Dedifferentiated amniotic fluid mesenchymal stem cell (primary cell): Measurements from ENCODE around the gene PHF11.
"Not testable (repeated sequence)": the region's sequence is repeated elsewhere in the genome, so short reads cannot be mapped to it uniquely, and the experiment has no call there.

Experiments
- DNase-seq: peaks from one replicate; pipeline ENCODE4 v3.0.0-alpha.2; 2016; ENCODE audit errors: extremely low spot score

Gene PHF11

DNA sequence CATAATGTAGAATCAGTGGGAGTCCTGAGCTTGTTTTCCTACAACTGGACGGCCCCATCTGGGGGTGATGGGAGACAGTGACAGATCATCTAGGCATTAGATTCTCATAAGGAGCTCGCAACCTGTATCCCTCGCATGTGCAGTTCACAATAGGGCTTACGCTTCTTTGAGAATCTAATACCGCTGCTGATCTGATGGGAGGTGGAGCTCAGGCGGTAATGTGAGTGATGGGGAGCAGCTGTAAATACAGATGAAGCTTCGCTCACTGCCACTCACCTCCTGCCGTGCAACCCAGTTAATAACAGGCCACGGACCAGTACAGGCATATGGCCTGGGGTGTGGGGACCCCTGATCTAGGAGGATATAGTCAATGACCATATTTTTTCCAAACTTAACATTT is 50.8 kb downstream of the PHF11 start:
- no peak for DNase-seq

DNA sequence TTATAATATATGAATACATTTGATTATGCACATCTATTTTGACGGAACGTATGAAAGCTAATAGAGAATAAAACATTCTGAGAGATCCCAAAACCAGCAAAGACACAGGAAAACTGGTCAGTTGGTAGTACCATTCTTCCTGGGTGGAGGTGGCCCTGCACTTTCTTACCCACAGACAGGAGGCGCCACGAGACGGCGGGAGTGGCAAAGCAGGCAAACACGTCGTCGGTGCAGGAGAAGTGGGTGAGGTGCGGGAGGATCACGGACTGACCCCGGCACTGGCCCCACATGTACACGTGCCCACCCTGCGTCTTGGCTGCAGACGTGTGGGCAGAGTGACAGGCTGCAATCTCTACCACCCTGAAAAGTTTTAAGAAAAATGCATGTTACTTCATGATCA is 53.5 kb downstream of the PHF11 start:
- no peak for DNase-seq

- DNase-seq: no peak
Measured at GRCh38 chr13:49550942-49551644, 55.3 kb downstream of the PHF11 start.

DNA sequence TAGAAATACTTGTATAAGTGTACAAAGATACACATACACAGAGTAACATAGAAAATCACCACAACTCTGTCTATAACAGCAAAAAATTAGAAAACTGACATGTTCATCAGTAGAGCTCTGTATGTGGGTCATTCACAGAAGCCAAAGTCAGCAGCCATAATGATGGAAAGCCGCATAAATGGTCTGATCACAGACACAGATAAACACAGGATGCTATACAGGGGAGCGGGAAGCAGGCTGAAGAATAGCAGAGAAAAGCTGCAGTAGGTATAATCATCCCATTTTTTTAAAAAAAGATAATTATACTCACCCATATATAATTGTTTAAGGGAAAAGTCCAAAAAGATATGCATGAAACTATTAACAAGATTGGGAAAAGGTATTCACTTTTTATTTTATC is 58.1 kb downstream of the PHF11 start:
- no peak for DNase-seq

DNA sequence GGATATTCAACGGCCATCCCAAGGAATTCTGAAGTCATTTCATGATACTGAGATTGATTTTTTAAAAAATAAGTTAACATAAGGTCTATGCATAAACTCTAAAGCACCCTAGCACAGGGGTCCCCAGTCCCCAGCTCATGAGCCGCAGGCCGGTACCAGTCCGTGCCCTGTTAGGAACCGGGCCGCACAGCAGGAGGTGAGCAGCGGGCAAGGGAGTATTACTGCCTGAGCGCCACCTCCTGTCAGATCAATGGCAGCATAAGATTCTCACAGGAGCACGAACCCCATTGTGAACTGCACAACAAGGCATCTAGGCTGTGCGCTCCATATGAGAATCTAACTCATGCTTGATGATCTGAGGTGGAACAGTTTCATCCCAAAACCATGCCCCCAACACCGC is 58.6 kb downstream of the PHF11 start:
- DNase-seq: no peak

- no peak for DNase-seq
Measured at GRCh38 chr13:49559006-49559405, 63.3 kb downstream of the PHF11 start.

GRCh38 chr13:49560270-49561061 is 64.7 kb downstream of the PHF11 start:
- DNase-seq: no peak

DNA sequence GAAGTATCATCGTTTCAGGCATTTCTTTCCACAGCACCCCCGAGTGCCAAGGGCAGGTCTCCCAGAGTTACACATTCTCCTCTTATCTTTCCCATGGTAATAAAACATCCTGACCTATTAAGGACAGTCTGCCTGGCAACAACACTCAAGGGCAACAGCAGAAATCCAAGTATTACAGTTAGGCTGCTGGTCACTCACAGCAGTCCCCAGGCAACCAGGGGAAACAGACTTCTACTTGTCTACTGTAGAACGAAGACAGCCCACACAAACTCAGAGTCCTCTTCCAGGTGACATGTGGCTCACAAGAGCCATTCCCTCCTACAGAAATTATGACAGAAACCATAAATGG is 65.3 kb downstream of the PHF11 start:
- no peak for DNase-seq

DNA sequence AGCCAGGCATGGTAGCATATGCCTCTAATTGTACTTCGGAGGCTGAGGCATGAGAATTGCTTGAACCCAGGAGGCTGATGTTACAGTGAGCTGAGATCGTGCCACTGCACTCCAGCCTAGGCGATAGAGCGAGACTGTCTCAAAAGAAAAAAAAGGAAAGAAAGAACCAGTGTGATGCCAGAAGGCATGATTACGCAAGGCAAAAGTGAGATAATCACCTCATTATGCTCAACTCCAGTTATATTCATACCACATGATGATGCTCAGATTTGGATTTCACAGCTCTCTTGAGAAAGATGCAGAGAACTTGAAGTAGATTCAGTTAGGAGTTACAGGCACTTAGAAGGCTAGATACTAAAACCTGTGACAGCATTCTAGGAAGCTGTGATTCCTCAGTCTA is 67.8 kb downstream of the PHF11 start:
- no peak for DNase-seq

DNA sequence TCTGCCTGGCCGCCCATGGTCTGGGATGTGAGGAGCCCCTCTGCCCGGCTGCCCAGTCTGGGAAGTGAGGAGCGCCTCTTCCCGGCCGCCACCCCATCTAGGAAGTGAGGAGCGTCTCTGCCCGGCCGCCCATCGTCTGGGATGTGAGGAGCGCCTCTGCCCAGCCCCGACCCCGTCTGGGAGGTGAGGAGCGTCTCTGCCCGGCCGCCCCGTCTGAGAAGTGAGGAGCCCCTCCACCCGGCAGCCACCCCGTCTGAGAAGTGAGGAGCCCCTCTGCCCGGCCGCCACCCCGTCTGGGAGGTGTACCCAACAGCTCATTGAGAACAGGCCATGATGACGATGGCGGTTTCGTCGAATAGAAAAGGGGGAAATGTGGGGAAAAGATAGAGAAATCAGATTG is 69.7 kb downstream of the PHF11 start:
- not testable (repeated sequence) for DNase-seq

DNA sequence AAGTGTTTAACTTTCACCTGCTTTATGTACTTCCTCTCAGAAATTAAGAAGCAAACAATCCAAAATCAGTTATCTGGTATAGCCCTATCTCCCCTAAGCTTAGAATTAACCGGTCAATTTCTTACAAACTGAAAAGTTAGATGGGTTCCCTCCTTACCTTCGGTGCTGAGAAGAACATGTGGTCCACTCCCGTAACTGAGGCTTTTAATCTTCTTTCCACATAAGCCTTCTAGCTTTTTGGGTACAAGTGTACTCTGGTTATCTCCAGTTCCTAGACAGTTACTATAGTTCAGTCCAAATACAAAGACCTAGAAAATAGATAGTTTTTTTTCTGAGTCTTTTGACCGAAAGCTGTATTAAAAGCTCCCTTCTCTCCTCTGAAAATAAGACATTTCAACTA is 70.7 kb downstream of the PHF11 start:
- no peak for DNase-seq

- DNase-seq: no peak
Measured at GRCh38 chr13:49567491-49567890, 71.7 kb downstream of the PHF11 start.

GRCh38 chr13:49569993-49570689 is 74.4 kb downstream of the PHF11 start:
- DNase-seq: no peak

GRCh38 chr13:49571299-49572240 is 75.8 kb downstream of the PHF11 start:
- DNase-seq: no peak
